OCI-LY7 (cell line): ENCODE measurements around the gene ZNF536.

Experiments used
- EZH2phosphoT487 ChIP-seq: fragments of 200-600 bp; sonication (generic); IDR thresholded peaks from 2 replicates; pipeline ENCODE4 v1.6.1; 2018; ENCODE audit warnings: low read depth, borderline replicate concordance, mild to moderate bottlenecking, mixed run types, antibody characterized with exemption, low read length, moderate library complexity, mixed read lengths
- TF ChIP-seq, protein P1 (sequence below): fragments of 200-600 bp; sonication (generic); conservative IDR thresholded peaks from 2 replicates; pipeline ENCODE4 v1.5.1; 2014; ENCODE audit warnings: mild to moderate bottlenecking, antibody characterized with exemption, low read length, moderate library complexity, mixed read lengths

DNA sequence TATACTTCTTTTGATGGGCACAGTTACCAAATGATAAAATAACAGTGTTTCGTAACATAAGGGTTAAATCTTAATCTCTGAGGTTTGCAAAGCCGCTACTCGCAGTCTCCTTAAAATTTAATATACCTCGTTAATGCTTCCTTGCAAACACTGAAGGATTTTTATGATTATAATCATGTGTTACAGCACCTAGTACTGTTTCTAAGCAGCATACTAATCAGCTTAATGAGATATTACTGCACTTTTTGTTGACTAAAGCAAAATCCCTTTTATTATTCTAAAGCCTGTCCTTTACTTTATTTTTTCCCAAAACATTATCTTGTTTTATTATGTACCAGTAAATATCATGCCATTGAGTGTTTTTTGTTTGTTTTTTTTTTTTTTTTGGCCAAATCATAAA, 70.5 kb downstream of the ZNF536 start:
- TF ChIP-seq, protein P1, sequence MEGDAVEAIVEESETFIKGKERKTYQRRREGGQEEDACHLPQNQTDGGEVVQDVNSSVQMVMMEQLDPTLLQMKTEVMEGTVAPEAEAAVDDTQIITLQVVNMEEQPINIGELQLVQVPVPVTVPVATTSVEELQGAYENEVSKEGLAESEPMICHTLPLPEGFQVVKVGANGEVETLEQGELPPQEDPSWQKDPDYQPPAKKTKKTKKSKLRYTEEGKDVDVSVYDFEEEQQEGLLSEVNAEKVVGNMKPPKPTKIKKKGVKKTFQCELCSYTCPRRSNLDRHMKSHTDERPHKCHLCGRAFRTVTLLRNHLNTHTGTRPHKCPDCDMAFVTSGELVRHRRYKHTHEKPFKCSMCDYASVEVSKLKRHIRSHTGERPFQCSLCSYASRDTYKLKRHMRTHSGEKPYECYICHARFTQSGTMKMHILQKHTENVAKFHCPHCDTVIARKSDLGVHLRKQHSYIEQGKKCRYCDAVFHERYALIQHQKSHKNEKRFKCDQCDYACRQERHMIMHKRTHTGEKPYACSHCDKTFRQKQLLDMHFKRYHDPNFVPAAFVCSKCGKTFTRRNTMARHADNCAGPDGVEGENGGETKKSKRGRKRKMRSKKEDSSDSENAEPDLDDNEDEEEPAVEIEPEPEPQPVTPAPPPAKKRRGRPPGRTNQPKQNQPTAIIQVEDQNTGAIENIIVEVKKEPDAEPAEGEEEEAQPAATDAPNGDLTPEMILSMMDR: no peak
- no peak for TF ChIP-seq EZH2phosphoT487
